SU-DHL-6 (cell line): ENCODE measurements around the gene MTA2.
"Not testable (repeated sequence)": the region's sequence is repeated elsewhere in the genome, so short reads cannot be mapped to it uniquely, and the experiment has no call there.

Experiments
- H2AFZ ChIP-seq: fragments of 200-600 bp; sonication (generic); 2 replicates; pipeline ENCODE4 v1.6.1; 2014; ENCODE audit warnings: low read depth, mild to moderate bottlenecking, moderate library complexity, mixed read lengths, antibody characterized with exemption, low read length; ENCODE audit not compliant: severe bottlenecking
- H3F3A ChIP-seq: fragments of 200-600 bp; shearing (Covaris generic); 2 replicates; pipeline ENCODE4 v1.6.0; 2016; ENCODE audit warnings: antibody characterized with exemption, mild to moderate bottlenecking; ENCODE audit not compliant: insufficient read depth
- H3K27ac ChIP-seq: fragments of 200-600 bp; sonication (generic); 2 replicates; pipeline ENCODE4 v1.5.1; 2016; ENCODE audit warnings: low read depth, mild to moderate bottlenecking, low read length, moderate library complexity, mixed read lengths
- H3K27me3 ChIP-seq: fragments of 200-600 bp; sonication (generic), shearing (Covaris generic); 2 replicates; pipeline ENCODE4 v1.6.0; 2014; ENCODE audit warnings: mild to moderate bottlenecking, low read length
- H3K36me3 ChIP-seq: fragments of 200-600 bp; sonication (generic); 2 replicates; pipeline ENCODE4 v1.6.1; 2014; ENCODE audit warnings: mild to moderate bottlenecking, low read length, mixed read lengths
- H3K4me2 ChIP-seq: fragments of 300-600, 200-600 bp; shearing (Covaris generic), sonication (generic); 2 replicates; pipeline ENCODE4 v1.6.0; 2014; ENCODE audit warnings: low read length, low read depth, mild to moderate bottlenecking; ENCODE audit not compliant: poor library complexity, severe bottlenecking
- H3K4me3 ChIP-seq: fragments of 200-600 bp; sonication (generic); 2 replicates; pipeline ENCODE4 v1.5.1; 2014; ENCODE audit warnings: antibody characterized with exemption, low read length, mild to moderate bottlenecking, mixed read lengths; ENCODE audit not compliant: insufficient read depth, poor library complexity, severe bottlenecking
- H3K79me2 ChIP-seq: fragments of 200-600 bp; sonication (generic); 2 replicates; pipeline ENCODE4 v1.6.1; 2014; ENCODE audit warnings: mild to moderate bottlenecking, low read length, moderate library complexity; ENCODE audit not compliant: insufficient read depth
- H3K9ac ChIP-seq: fragments of 200-600 bp; sonication (generic); 2 replicates; pipeline ENCODE4 v1.7.0; 2014; ENCODE audit warnings: mild to moderate bottlenecking, low read length
- H3K9me2 ChIP-seq: fragments of 200-600 bp; sonication (generic); replicated peaks from 2 replicates; pipeline ENCODE4 v1.6.1; 2014; ENCODE audit warnings: low read length; ENCODE audit not compliant: insufficient read depth
- H3K9me3 ChIP-seq: fragments of 200-600 bp; sonication (generic); 2 replicates; pipeline ENCODE4 v1.6.1; 2014; ENCODE audit warnings: low read length, mixed read lengths; ENCODE audit not compliant: insufficient read depth
- H4K20me1 ChIP-seq: fragments of 200-600 bp; sonication (generic); 2 replicates; pipeline ENCODE4 v1.6.1; 2014; ENCODE audit warnings: low read depth, mild to moderate bottlenecking, antibody characterized with exemption, low read length, moderate library complexity, mixed read lengths
- CTCF ChIP-seq: fragments of 200-600 bp; sonication (generic); IDR thresholded peaks from one replicate; pipeline ENCODE4 v1.5.1; 2017; ENCODE audit warnings: antibody characterized with exemption, mild to moderate bottlenecking, low read length, moderate library complexity; ENCODE audit not compliant: insufficient read depth, poor library complexity, severe bottlenecking
- EZH2phosphoT487 ChIP-seq: fragments of 200-600 bp; sonication (generic), shearing (Covaris generic); conservative IDR thresholded peaks from 2 replicates; pipeline ENCODE4 v1.6.1; 2018; ENCODE audit warnings: mild to moderate bottlenecking, antibody characterized with exemption, low read length, moderate library complexity, mixed read lengths

MTA2 gene

GRCh38 chr11:62552485-62553079, 49.1 kb downstream of the MTA2 start:
- H3K27me3 ChIP-seq: no peaks in the 10 kb centered on the region
- no peaks in the 10 kb centered on the region for H3K36me3 ChIP-seq
- H3F3A ChIP-seq: peaks cover 33% of the 10 kb centered on the region
- no peaks in the 10 kb centered on the region for H3K9me3 ChIP-seq
- no peak overlapping the region for H3K27ac ChIP-seq
- no peak overlapping the region for H3K9ac ChIP-seq
- H3K4me2 ChIP-seq: no peak overlapping the region
- no peak overlapping the region for H3K4me3 ChIP-seq
- no peaks in the 10 kb centered on the region for H4K20me1 ChIP-seq
- no peaks in the 10 kb centered on the region for H3K9me2 ChIP-seq
- no peaks in the 10 kb centered on the region for H3K79me2 ChIP-seq
- TF ChIP-seq CTCF (no peak), EZH2phosphoT487 (no peak)
- no peak overlapping the region for H2AFZ ChIP-seq

- H3K36me3 ChIP-seq, H3K27ac ChIP-seq, H3K4me3 ChIP-seq, H2AFZ ChIP-seq, H4K20me1 ChIP-seq, H3K9ac ChIP-seq, H3K27me3 ChIP-seq, H3K4me2 ChIP-seq, H3K79me2 ChIP-seq, H3K9me2 ChIP-seq, H3K9me3 ChIP-seq: not testable (repeated sequence)
- H3F3A ChIP-seq: peaks cover 12% of the 10 kb centered on the region; the same call in 1 of the 2 replicates
Observed at GRCh38 chr11:62550478-62550877, 51.2 kb downstream of the MTA2 start.

GRCh38 chr11:62548545-62549335, 52.9 kb downstream of the MTA2 start:
- TF ChIP-seq EZH2phosphoT487 (no peak), CTCF (no peak)
- Histone ChIP-seq H3K36me3 (no peaks in the 10 kb centered on the region), H3K4me3 (no peak overlapping the region), H3K9ac (no peak overlapping the region), H3K9me3 (no peaks in the 10 kb centered on the region), H4K20me1 (no peaks in the 10 kb centered on the region), H3K27me3 (no peaks in the 10 kb centered on the region), H3F3A (peaks cover 8% of the 10 kb centered on the region; the same call in 1 of the 2 replicates), H3K9me2 (no peaks in the 10 kb centered on the region), H3K27ac (no peak overlapping the region), H2AFZ (no peak overlapping the region), H3K4me2 (no peak overlapping the region), H3K79me2 (no peaks in the 10 kb centered on the region)

GRCh38 chr11:62547691-62548281, 53.9 kb downstream of the MTA2 start:
- peaks cover 7% of the 10 kb centered on the region; the same call in 1 of the 2 replicates for H3F3A ChIP-seq
- H3K4me2 ChIP-seq: no peak overlapping the region
- no peaks in the 10 kb centered on the region for H3K36me3 ChIP-seq
- H3K79me2 ChIP-seq: no peaks in the 10 kb centered on the region
- H3K9me3 ChIP-seq: no peaks in the 10 kb centered on the region
- H3K4me3 ChIP-seq: no peak overlapping the region
- TF ChIP-seq CTCF (no peak), EZH2phosphoT487 (no peak)
- no peaks in the 10 kb centered on the region for H3K27me3 ChIP-seq
- no peak overlapping the region for H3K9ac ChIP-seq
- no peaks in the 10 kb centered on the region for H4K20me1 ChIP-seq
- H3K9me2 ChIP-seq: no peaks in the 10 kb centered on the region
- no peak overlapping the region for H2AFZ ChIP-seq
- H3K27ac ChIP-seq: no peak overlapping the region
